GM18498 (cell line): Measurements from ENCODE around the gene NRBF2.

Experiments used
- ATAC-seq: cut with Tn5 transposase; IDR thresholded peaks from one replicate; pipeline ENCODE4 v1.9.1; 2021; ENCODE audit warnings: mild to moderate bottlenecking, moderate library complexity; ENCODE audit not compliant: unreplicated experiment

Gene NRBF2

DNA sequence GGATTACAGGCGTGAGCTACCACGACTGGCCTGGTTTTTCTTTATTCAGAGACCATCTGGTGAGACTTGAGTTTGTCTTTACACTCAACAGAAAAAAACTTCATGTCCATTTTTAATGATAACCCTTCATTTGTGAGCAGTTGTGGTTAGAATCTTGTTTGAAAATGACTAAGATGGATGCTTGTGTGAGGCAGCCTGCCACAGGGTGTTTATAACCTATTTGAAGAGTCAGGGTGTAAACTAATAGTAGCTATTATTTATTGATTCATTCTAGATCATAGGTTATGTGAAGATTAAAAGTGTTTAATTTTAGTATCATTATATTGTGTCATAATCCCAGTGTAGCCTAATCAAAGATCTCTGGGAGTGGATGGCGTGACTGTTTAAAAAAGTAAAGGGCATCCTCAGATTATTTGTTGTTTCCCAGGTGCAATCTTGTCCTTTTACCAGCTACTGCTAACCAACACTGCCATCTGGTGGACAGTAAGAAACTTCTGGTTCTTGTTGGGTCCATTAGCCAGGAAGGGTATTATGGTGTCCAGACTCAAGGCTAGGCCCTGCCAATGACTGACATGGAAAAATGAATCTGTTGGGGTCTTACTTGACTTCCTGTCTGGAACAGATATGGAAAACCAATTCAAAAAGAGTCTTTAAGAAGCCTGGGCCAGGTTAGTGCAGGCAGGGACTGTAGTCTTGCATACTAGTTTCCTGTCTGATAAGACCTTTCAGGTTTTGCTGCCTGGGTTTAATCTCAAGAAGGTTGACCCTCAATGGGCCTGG lies 24.9 kb downstream of the NRBF2 start:
- peak; percentile 80 for ATAC-seq

DNA sequence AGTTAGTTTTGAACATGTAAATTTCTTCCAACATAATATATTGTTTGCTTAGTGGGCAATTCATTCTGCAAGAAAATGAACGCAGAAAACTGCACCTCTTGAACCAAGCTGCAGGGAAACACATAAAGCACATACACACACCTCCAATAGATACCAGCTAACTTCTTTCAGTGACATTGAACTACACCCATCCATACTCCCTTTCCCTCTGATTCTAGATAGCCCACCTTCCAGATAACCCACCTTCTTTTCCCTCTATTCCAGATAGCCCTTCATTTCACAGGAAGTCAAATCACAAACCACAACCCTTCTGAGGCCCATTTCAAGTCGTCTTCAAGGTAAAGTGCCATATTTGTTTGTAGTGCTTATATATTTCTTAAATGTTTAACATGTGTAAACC lies 28.5 kb downstream of the NRBF2 start:
- no peak for ATAC-seq

DNA sequence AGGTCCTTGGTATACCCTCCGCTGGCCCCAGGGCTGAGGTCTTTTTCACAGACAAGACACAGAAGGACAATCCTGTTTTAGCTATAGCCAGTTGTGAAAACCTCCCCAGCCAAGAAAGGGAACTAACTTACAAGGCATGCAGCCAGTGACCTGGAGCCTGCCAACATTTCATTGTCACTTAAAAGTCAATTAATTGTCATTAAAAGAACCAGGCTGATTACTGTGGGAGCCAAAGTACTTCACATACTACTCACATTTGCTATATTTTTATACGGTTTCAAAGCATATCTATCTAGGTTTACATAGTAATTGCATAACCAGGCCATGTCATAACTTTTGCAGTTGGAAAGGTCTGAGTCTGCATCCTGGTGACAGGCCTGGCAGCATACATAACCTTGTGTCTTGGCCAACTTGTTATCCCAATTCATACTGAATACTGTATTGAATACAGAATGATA lies 31.1 kb downstream of the NRBF2 start:
- no peak for ATAC-seq

DNA sequence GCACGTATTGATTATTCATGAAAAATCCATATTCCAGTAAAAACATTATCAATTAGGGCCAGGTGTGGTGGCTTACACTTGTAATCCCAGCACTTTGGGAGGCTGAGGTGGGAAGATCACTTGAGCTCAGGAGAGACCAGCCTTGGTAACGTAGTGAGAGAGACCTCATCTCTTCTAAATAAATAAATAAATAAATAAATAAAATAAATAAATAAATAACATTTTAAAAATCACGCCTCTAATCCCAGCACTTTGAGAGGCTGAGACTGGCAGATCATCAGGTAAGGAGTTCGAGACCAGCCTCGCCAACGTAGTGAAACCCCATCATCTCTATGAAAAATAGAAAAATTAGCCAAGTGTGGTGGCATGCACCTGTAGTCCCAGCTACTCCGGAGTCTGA lies 32.1 kb downstream of the NRBF2 start:
- no peak for ATAC-seq

DNA sequence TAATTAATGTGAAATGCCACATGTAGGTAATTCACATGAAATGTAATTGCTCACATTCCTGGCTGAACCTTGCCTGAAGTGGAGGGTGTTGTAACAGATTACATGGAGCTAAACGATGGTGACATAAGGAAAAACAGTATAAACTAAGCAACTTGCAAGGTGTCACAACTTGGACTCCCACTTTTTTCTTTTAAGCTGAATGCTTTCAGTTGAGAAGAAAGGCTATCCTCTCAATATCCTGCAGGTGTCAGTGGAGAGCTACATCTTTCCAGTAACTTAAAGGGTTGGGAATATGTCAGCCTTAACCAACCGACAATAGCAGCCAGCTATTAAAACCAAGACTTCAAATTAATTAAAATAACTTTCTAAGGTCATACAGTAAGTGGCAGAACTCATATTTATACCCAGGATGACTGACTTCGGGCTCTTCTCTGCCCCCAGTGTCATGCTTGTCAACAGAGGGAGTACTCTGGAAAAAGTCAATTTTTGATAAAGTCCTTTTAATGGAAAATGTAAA lies 33.7 kb downstream of the NRBF2 start:
- ATAC-seq, result peak; percentile 66

DNA sequence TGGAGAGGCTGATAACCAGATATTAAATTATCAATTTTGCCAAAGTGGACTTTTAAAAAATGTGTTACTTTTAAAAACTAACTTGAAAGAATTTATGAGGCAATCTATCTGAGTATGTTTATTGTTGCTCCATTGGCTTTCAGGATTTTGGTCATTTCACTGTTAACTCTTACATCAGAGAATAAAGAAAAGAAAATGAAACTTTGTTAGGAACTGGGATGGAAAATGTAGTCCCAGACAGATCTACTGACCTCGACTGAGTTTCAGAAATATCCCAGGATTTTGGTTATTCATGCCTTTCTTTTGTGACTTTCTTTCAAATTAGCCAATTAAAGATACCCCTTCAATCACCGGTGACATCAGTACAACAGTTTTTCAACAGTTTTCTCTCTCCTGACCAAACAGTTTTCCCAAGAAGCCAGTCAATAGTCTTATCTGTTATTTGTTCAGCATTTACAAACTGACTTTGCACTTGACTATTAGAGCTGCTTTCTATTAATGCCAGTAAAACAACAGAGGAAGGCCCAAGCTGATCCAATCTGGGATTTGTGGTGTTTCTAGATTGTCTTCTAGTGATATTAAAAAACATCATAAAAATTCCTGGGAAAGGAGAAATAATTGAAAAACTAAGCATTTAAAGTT lies 35.8 kb downstream of the NRBF2 start:
- ATAC-seq, result no peak

DNA sequence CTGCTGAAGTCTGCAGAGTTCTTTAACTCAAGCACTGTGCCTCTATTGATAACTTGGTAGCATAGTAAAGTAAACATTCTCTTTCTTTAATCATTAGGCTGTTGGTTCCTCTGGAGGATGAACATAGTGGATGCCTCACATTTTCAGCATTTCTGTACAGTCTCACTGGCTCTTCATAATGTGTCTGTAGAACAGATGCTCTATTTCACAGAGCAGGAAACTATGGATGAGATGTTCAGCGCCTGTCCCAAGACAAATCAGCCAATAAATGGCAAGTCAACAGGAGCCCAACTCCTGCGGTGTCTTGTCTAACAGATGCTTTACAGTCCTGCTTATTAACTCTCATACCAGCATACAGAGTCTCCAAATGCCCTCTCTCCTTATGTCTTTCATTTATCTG lies 36.5 kb downstream of the NRBF2 start:
- ATAC-seq, result no peak

DNA sequence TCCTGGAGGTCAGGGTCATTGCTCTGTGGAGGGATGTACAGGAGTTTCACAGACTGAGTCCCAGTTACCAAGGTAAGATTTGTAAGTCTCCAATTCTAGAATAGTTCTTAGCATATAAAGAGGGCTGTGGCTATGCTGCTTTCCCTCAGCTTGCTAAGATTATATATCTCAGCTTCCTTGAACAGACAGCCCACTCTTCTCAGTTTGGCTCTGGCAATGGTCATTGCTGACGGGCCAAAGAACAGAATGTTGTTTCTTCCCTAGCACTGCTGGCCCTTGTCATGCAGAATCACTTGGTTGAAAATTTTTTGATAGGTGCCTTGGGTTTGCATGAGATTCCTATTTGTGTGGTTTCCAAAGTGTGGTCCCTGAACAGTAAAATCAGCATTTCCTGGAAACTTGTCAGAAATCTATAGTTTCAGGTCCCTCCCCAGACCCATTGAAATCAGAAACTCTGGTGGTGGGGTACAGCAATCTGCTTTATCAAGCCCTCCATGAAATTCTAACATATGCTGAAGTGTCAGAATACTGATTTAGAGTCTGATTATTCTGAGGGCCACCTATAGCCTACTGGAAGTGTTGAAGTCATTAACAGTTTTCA lies 38.2 kb downstream of the NRBF2 start:
- ATAC-seq, result no peak

DNA sequence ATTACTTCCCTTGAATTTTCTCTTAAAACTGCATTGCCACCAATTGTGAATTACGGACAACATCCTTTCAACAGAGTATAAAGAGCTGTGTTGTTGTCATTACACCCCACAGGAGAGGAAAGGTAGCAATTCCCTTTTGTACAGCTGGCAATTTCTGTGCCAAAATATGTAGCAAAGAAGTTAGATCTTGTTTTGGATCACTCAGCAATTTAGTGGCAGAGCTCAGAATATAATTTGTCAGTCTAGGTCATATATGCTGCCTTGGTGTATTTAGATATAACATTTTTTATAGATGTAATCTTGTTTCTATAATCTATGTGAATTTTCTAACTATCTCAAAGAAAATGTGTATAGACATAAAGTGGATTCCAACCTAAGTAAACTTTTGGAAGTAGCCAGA lies 38.8 kb downstream of the NRBF2 start:
- no peak for ATAC-seq

DNA sequence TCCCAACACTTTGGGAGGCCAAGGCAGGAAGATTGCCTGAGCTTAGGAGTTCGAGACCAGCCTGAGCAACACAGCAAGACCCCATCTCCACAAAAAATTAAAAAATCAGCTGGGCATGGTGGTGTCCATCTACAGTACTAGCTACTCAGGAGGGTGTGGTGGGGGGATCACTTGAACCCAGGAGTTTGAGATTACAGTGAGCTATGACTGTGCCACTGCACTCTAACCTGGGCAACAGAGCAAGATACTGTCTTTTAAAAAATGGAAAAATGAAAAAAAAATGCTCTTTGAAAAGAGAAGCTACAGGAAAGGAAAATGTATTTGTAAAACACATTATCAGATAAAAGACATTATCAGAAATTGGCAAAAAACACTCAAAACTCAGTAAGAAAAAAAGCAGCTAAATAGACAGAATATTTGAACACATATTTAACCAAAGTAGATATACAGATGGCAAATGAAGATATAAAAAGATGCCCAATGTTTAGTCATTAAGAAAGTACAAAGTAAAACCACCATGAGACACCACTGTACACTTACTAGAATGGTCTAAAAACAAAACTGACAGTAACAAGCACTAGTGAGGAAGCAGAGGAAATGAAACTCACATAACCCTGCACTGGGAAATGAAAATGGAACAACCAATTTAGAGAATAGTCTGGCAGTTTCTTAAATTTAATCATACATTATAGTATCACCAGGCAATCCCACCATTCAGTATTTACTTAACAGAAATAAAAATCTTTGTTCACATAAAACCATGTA lies 40.5 kb downstream of the NRBF2 start:
- ATAC-seq, result peak; percentile 99

DNA sequence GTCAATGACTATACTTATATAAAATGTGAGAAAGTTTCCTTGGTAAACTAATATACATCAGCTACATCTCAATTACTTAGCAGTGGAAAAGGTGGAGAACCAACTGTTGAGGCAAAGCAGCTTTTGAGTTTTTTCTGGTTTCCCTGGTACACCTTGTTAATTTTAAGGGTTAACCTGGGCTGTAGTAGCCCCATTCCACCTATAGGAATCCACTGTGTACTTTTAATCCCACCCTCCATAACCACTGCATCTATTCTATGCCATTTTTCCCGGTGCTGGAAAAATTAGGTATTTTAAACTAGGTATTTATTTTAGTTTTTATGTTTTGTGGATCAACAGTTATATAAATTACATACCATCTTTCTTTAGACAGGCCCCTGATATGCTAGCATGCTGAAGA lies 42.4 kb downstream of the NRBF2 start:
- no peak for ATAC-seq

DNA sequence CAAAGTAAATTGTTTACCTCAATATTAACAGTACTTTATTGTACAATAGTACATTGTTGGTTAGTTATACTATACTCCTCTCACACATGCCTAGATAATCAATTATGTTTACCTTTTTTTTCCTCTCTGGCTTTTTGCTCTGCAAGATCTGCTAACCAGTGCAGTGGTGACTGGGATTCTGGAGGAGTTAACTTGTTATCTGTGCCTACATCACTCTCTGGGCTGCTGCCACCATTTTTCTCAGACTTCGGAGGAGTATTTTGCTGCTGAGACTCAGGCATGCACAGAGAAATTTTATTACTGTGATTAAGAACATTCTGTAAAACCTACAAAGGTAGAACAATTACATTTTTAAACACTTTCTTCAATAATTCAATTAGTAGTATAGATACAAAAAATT lies 59.7 kb downstream of the NRBF2 start:
- ATAC-seq, result no peak

DNA sequence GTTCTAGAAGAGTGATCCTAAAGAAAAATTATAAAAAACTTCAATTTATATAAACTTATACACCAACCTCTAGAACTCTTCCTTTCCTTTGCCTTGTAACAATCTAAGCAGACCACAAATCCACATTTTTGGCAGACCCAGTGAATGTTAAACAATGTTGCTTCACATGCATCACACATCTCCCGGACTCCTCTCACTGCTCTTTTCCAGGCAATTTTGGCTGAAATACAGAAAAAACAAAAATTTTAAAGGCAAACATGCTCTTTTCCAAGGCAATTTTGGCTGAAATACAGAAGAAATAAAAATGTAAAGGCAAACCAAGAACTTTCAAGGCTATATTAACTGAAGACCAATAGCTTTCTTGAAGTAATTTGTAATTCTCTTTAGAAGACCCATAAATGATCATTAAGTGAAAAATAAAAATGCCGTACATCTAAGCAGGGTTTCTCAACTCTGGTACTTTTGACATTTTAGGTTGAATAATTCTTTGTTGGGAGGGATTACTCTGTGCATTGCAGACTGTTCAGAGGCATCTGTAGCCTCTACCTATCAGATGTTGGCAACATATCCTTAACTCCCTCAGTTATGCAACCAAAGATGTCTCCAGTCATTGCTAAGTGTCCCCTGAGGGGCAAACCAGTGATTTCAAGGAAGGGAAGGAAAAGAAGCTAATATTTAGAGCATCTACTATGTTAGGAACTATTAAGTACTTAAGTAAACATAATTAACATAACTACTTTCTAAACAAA lies 64.4 kb downstream of the NRBF2 start:
- no peak for ATAC-seq

DNA sequence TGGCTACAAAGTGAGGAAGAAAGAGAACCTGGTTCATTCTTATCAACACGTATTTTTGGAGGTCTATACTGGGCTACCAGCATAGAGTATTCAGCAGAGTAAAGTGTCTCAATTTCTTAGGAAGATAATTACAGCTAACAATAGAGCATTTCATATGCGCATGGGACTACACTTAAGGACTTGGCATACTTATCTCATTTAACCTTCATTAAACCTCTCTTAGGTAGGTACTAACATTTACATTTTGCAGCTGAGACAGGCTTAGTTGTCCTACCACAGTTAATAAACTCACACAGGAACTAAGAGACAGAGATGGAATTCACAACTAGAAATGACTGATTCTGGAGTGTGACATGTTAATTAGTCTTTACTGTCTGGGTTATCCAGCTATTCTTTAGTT lies 66.6 kb downstream of the NRBF2 start:
- ATAC-seq, result no peak

DNA sequence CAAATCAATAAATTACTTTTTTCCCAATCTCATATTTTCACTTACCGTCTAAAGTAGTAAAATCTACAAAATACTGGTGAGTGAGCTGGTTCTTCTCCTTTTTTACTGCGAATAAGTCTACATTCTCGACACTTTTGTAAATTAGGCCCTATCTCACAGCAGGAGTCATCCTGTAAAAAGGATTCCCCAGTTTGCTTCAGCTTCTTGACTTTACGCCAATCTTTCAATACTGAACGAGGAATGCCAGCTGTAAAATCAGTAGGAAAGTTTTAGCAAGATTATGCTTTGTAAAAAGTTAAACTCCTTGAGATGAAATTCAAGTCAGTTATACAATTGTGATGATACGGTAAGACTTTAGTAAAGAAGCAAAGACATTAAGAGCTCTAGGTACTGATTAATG lies 67.3 kb downstream of the NRBF2 start:
- no peak for ATAC-seq

DNA sequence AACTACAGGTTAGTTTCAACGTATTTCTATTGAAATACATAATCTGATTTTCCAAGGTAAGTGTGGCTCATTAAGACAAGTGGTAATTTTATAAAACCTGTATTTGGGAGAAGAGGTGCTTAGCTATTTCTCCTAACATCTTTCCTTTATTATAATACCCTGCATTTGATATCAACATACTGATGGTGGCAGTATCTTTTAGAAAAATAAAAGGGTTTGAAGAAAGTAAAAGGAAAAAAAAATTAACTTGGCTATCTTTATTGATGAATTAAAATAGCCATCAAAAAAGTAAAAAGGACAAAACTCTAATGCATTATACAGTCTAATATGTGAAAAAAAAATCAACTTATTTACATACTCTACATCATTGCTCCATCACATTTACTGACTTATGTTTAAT lies 68.0 kb downstream of the NRBF2 start:
- ATAC-seq, result no peak
